ENCODE data around the gene WBP2NL. TPM values are rescaled to one million over a fixed set of nuclear protein-coding genes. Genes with fewer than 3 reads are reported as not detected.

The WBP2NL gene
- total RNA-seq, 1 donor from 2014 or later = 1.9 TPM

GRCh38 chr22:42060489-42060888, 61.9 kb downstream of the WBP2NL start:
- DNase-seq (no peak), ATAC-seq (no peak)
- Histone ChIP-seq H3K27me3 (ENCODE audit: low read depth) (no peaks in the 10 kb centered on the region), H3K9me3 (peaks cover 10% of the 10 kb centered on the region), H3K4me1 (no peaks in the 10 kb centered on the region), H3K27ac (no peak overlapping the region), H3K4me3 (no peak overlapping the region), H3K36me3 (peaks cover 67% of the 10 kb centered on the region)
- TF ChIP-seq CTCF (IDR thresholded peaks at IDR 0.05) = no peak
- intact Hi-C loops (cut with DNase I) = no loop called here

GRCh38 chr22:42061041-42061440, 62.5 kb downstream of the WBP2NL start:
- Histone ChIP-seq H3K4me3 (no peak overlapping the region), H3K36me3 (peaks cover 73% of the 10 kb centered on the region), H3K27ac (no peak overlapping the region), H3K4me1 (no peaks in the 10 kb centered on the region), H3K27me3 (ENCODE audit: low read depth) (no peaks in the 10 kb centered on the region), H3K9me3 (peaks cover 10% of the 10 kb centered on the region)
- TF ChIP-seq CTCF (IDR thresholded peaks at IDR 0.05) = no peak
- ATAC-seq (no peak), DNase-seq (no peak)
- intact Hi-C loops (cut with DNase I) = no loop called here

GRCh38 chr22:42062506-42063170, 64.0 kb downstream of the WBP2NL start:
- peaks cover 89% of the 10 kb centered on the region for H3K36me3 ChIP-seq
- ATAC-seq = no peak
- intact Hi-C loops (cut with DNase I) = no loop called here

GRCh38 chr22:42064629-42065028, 66.0 kb downstream of the WBP2NL start:
- intact Hi-C loops (cut with DNase I) = no loop called here
- TF ChIP-seq CTCF (IDR thresholded peaks at IDR 0.05) = no peak
- Histone ChIP-seq H3K4me3 (no peak overlapping the region), H3K27me3 (ENCODE audit: low read depth) (no peaks in the 10 kb centered on the region), H3K4me1 (peaks cover 13% of the 10 kb centered on the region), H3K27ac (no peak overlapping the region), H3K9me3 (no peaks in the 10 kb centered on the region), H3K36me3 (peaks cover 88% of the 10 kb centered on the region)
- DNase-seq (no peak), ATAC-seq (no peak)

More at GRCh38 chr22:42062506-42063170, 64.0 kb downstream of the WBP2NL start:
- Histone ChIP-seq H3K9me3 (no peaks in the 10 kb centered on the region), H3K4me3 (no peak overlapping the region), H3K27ac (no peak overlapping the region), H3K27me3 (ENCODE audit: low read depth) (no peaks in the 10 kb centered on the region), H3K4me1 (no peaks in the 10 kb centered on the region)
- TF ChIP-seq CTCF (IDR thresholded peaks at IDR 0.05) = no peak
- DNase-seq = no peak

GRCh38 chr22:42065438-42066125, 67.0 kb downstream of the WBP2NL start:
- intact Hi-C loops (cut with DNase I) = no loop called here
- ATAC-seq = no peak
- H3K36me3 ChIP-seq = peaks cover 78% of the 10 kb centered on the region

More at GRCh38 chr22:42065438-42066125, 67.0 kb downstream of the WBP2NL start:
- Histone ChIP-seq H3K4me3 (no peak overlapping the region), H3K9me3 (no peaks in the 10 kb centered on the region), H3K4me1 (peaks cover 20% of the 10 kb centered on the region), H3K27ac (no peak overlapping the region), H3K27me3 (ENCODE audit: low read depth) (no peaks in the 10 kb centered on the region)
- no peak for TF ChIP-seq CTCF (IDR thresholded peaks at IDR 0.05)
- no peak for DNase-seq

Data from lower lobe of right lung (tissue), 2 donors.